Suprapubic skin (tissue), 4 donors: ENCODE data around the gene CTAGE9. TPM values are rescaled to one million over a fixed set of nuclear protein-coding genes. Genes with fewer than 3 reads are reported as not detected.

ENCODE experiments used
- DNase-seq, 2 donors: peaks; one replicate each; pipeline ENCODE4 v3.0.0-alpha.2; 2019; ENCODE audit warnings: low spot score in 2 of 2
- H3K27ac ChIP-seq: fragments of 200-600 bp; sonication (generic); one replicate; pipeline ENCODE4 v1.5.1; 2019
- H3K27me3 ChIP-seq: fragments of 200-600 bp; sonication (generic); one replicate; pipeline ENCODE4 v1.5.1; 2019
- H3K36me3 ChIP-seq: fragments of 200-600 bp; sonication (generic); one replicate; pipeline ENCODE4 v1.5.1; 2019
- H3K4me1 ChIP-seq: fragments of 200-600 bp; sonication (generic); one replicate; pipeline ENCODE4 v1.5.1; 2019
- H3K4me3 ChIP-seq: fragments of 200-600 bp; sonication (generic); one replicate; pipeline ENCODE4 v1.5.1; 2019; ENCODE audit warnings: mild to moderate bottlenecking
- H3K9me3 ChIP-seq: fragments of 200-600 bp; sonication (generic); one replicate; pipeline ENCODE4 v1.5.1; 2019
- EP300 ChIP-seq: sonication (generic); formaldehyde crosslinking; IDR thresholded peaks from one replicate; pipeline ENCODE4 v1.6.1; 2017; ENCODE audit warnings: antibody characterized with exemption
- POLR2A ChIP-seq, 2 donors: fragments of 450-650 bp; IDR thresholded peaks; one replicate each; pipeline ENCODE4 v1.6.1; 2017; ENCODE audit warnings: antibody characterized with exemption in 2 of 2, mild to moderate bottlenecking in 2 of 2, moderate library complexity in 2 of 2
- POLR2AphosphoS5 ChIP-seq, 3 donors: sonication (generic); formaldehyde crosslinking; IDR thresholded peaks; one replicate each; pipeline ENCODE4 v1.6.1; 2017; ENCODE audit warnings: antibody characterized with exemption in 3 of 3
- WGBS: methylation state at CpG from one replicate; pipeline ENCODE4 v1.1.5; 2018; 5-methylcytosine and 5-hydroxymethylcytosine counted together
- total RNA-seq, 4 donors: library from RNA; depleted of rRNA; stranded (reverse); fragments of >200 nt; gene quantifications; one replicate each; pipeline ENCODE4 v1.1.0, GENCODE V29; 2016
- TF ChIP-seq, protein P1 (sequence below), 2 donors: fragments of 200-600 bp in 1 of 2; fragments of 450-650 bp in 1 of 2; sonication (generic) in 1 of 2; IDR thresholded peaks; one replicate each; pipeline ENCODE4 v1.5.1; 2016 to 2019; ENCODE audit warnings: antibody characterized with exemption in 2 of 2, mild to moderate bottlenecking in 1 of 2, moderate library complexity in 1 of 2

The CTAGE9 gene
- total RNA-seq, 4 donors from 2014 or later = not detected

DNA sequence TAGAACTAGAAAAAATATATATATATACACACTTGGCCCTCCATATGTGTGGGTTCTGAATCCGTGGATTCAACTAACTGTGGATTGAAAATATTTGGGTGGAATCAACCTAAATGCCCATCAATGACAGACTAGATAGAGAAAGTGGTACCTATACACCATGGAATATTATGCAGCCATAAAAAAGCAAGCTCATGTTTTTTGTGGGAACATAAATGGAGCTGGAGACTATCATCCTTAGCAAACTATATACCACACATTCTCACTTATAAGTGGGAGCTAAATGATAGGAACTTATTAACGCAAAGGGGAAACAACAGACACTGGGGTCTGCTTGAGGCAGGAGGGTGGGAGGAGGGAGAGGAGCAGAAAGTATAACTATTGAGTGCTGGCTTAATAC is 37.6 kb downstream of the CTAGE9 start:
- H3K9me3 ChIP-seq = no peaks in the 10 kb centered on the region
- no peaks in the 10 kb centered on the region for H3K27me3 ChIP-seq
- H3K36me3 ChIP-seq = no peaks in the 10 kb centered on the region
- TF ChIP-seq POLR2AphosphoS5 (IDR thresholded peaks at IDR 0.05) (no peak), EP300 (no peak), POLR2A (IDR thresholded peaks at IDR 0.05) (no peak)
- TF ChIP-seq, protein P1, sequence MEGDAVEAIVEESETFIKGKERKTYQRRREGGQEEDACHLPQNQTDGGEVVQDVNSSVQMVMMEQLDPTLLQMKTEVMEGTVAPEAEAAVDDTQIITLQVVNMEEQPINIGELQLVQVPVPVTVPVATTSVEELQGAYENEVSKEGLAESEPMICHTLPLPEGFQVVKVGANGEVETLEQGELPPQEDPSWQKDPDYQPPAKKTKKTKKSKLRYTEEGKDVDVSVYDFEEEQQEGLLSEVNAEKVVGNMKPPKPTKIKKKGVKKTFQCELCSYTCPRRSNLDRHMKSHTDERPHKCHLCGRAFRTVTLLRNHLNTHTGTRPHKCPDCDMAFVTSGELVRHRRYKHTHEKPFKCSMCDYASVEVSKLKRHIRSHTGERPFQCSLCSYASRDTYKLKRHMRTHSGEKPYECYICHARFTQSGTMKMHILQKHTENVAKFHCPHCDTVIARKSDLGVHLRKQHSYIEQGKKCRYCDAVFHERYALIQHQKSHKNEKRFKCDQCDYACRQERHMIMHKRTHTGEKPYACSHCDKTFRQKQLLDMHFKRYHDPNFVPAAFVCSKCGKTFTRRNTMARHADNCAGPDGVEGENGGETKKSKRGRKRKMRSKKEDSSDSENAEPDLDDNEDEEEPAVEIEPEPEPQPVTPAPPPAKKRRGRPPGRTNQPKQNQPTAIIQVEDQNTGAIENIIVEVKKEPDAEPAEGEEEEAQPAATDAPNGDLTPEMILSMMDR (IDR thresholded peaks at IDR 0.05) = no peak
- H3K4me3 ChIP-seq = no peak overlapping the region
- no peaks in the 10 kb centered on the region for H3K4me1 ChIP-seq
- WGBS = 97% methylated on average over 2 of the region's 2 CpGs
- DNase-seq = no peak
- H3K27ac ChIP-seq = no peak overlapping the region

DNA sequence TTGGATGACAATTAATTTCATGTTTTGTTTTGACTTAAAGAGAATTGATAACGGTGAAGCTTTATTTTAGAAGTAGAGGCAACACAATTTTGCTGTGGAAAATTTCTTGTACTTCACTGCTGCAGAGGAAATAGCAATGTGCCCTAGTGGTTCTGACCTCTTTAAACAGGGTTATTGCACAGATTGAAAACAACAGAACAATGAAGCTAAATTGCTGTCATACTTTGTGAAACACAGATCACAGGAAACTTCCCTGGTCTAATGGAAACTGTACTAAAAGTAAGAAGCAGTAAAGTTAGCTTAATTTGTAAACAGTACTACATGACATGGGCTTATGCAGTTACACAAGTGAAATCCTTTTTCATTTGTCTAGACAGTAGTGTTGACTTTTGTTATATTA is 40.9 kb downstream of the CTAGE9 start:
- Histone ChIP-seq H3K36me3 (no peaks in the 10 kb centered on the region), H3K9me3 (no peaks in the 10 kb centered on the region), H3K27me3 (no peaks in the 10 kb centered on the region), H3K27ac (no peak overlapping the region), H3K4me3 (no peak overlapping the region), H3K4me1 (no peaks in the 10 kb centered on the region)
- TF ChIP-seq, protein P1 (IDR thresholded peaks at IDR 0.05) = no peak
- TF ChIP-seq POLR2A (IDR thresholded peaks at IDR 0.05) (no peak), EP300 (no peak), POLR2AphosphoS5 (IDR thresholded peaks at IDR 0.05) (no peak)
- no peak for DNase-seq
- WGBS = 49% methylated on average over 1 of the region's 1 CpG

DNA sequence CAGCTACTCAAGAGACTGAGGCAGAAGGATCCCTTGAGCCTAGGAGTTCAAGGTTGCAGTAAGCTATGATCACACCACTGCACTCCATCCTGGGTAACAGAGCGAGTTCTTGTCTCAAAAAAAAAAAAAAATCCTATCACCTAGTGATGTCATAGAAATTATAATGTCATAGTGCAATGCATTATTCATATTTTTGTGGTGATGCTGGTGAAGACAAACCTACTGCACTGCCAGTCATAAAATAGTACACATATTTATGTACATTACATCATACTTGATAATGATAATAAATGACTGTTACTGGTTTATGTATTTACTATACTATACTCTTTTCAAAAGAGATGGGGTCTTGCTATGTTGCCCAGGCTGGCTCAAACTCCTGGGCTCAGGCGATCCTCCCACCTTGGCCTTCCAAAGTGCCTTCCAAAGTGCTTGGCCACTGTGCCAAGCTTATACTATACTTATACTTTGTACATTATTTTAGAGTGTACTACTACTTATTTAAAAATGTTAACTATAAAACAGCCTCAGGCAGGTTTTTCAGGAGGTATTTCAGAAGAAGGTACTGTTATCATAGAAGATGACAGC is 47.1 kb downstream of the CTAGE9 start:
- TF ChIP-seq EP300 = no peak
- no peak for TF ChIP-seq POLR2AphosphoS5 (IDR thresholded peaks at IDR 0.05)
- TF ChIP-seq POLR2A (IDR thresholded peaks at IDR 0.05) = no peak
- TF ChIP-seq, protein P1 (IDR thresholded peaks at IDR 0.05) = no peak
- 93% methylated on average over 2 of the region's 2 CpGs for WGBS
- Histone ChIP-seq H3K9me3 (no peaks in the 10 kb centered on the region), H3K27ac (no peak overlapping the region), H3K4me3 (no peak overlapping the region), H3K4me1 (no peaks in the 10 kb centered on the region), H3K27me3 (no peaks in the 10 kb centered on the region), H3K36me3 (no peaks in the 10 kb centered on the region)
- DNase-seq = no peak

DNA sequence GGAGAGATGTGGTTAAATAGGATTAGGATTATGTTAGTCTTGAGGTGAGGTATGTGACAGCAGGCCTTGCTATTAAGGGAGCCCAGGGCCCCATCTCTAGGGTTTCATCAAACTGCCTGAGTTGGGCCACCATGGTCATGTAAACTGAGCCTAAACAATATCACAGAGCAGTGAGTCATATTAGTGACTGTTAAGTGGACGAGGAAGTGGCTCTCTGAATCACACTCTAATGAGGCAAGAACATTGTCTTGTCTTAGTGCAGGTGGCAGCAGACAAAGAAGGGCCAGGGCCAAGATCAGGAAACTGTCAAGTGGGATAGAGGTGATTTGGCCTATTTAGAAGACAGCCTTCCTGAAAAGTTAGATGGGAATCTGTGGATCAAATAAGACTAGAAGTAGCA is 50.6 kb downstream of the CTAGE9 start:
- TF ChIP-seq, protein P1 (IDR thresholded peaks at IDR 0.05) = no peak
- TF ChIP-seq POLR2A (IDR thresholded peaks at IDR 0.05) (no peak), POLR2AphosphoS5 (IDR thresholded peaks at IDR 0.05) (no peak), EP300 (no peak)
- no peaks in the 10 kb centered on the region for H3K36me3 ChIP-seq
- no peak for DNase-seq
- WGBS = 74% methylated on average over 1 of the region's 1 CpG
- no peaks in the 10 kb centered on the region for H3K9me3 ChIP-seq
- no peaks in the 10 kb centered on the region for H3K27me3 ChIP-seq
- no peak overlapping the region for H3K27ac ChIP-seq
- H3K4me1 ChIP-seq = no peaks in the 10 kb centered on the region
- no peak overlapping the region for H3K4me3 ChIP-seq

Other genes with a start within 250 kb of the CTAGE9 start
- 100 to 1,000 TPM in 2 of 4 donors, 10 to 100 TPM in 2; 31.8 to 150 (median 102) TPM for gene ARG1, start 137.8 kb downstream of the CTAGE9 start, total RNA-seq
- 10 to 100 TPM; 19.4 to 54.9 (median 35.2) TPM for gene MED23, start 82.8 kb downstream of the CTAGE9 start, total RNA-seq
- 1 to 10 TPM in 1 of 4 donors, under 1 TPM in 3; 0.15 to 3.1 (median 0.68) TPM for gene ENPP3, start 73.7 kb downstream of the CTAGE9 start, total RNA-seq
- gene OR2A4, start 9.6 kb downstream of the CTAGE9 start, total RNA-seq = not detected
- gene ENPP1, start 97.0 kb upstream of the CTAGE9 start, total RNA-seq = 1 to 10 TPM; 2.9 to 9.1 (median 4.0) TPM
- 100 to 1,000 TPM in 1 of 4 donors, 10 to 100 TPM in 3; 41.0 to 136 (median 78.6) TPM for gene CCN2, start 240.4 kb upstream of the CTAGE9 start, total RNA-seq